Stimulated activated naive CD8-positive, alpha-beta T cell treated with anti-CD3 and anti-CD28 coated beads, Interleukin-15, Interleukin-2, amounts not matched to agents 100 ng/mL and 50 ng/mL, for 24 hours (primary cell): Measurements from ENCODE around the gene BCKDHB.
A peak's percentile ranks its signal among the peaks of the same experiment; 100 is the strongest.
"Not testable (repeated sequence)": the region's sequence is repeated elsewhere in the genome, so short reads cannot be mapped to it uniquely, and the experiment has no call there.

ENCODE experiments used
- H3K27ac Mint-ChIP-seq: one replicate; pipeline ENCODE4 v1.8.0; 2021; ENCODE audit warnings: mild to moderate bottlenecking, mixed read lengths
- H3K27me3 Mint-ChIP-seq: one replicate; pipeline ENCODE4 v1.8.0; 2021; ENCODE audit warnings: mixed read lengths
- H3K36me3 Mint-ChIP-seq: one replicate; pipeline ENCODE4 v1.8.0; 2021; ENCODE audit warnings: low read depth, mixed read lengths
- H3K4me1 Mint-ChIP-seq: one replicate; pipeline ENCODE4 v1.8.0; 2021; ENCODE audit warnings: low read depth, mixed read lengths
- H3K4me3 Mint-ChIP-seq: one replicate; pipeline ENCODE4 v1.8.0; 2021; ENCODE audit warnings: mild to moderate bottlenecking, mixed read lengths
- H3K9me3 Mint-ChIP-seq: one replicate; pipeline ENCODE4 v1.8.0; 2021; ENCODE audit warnings: mixed read lengths

Gene BCKDHB

DNA sequence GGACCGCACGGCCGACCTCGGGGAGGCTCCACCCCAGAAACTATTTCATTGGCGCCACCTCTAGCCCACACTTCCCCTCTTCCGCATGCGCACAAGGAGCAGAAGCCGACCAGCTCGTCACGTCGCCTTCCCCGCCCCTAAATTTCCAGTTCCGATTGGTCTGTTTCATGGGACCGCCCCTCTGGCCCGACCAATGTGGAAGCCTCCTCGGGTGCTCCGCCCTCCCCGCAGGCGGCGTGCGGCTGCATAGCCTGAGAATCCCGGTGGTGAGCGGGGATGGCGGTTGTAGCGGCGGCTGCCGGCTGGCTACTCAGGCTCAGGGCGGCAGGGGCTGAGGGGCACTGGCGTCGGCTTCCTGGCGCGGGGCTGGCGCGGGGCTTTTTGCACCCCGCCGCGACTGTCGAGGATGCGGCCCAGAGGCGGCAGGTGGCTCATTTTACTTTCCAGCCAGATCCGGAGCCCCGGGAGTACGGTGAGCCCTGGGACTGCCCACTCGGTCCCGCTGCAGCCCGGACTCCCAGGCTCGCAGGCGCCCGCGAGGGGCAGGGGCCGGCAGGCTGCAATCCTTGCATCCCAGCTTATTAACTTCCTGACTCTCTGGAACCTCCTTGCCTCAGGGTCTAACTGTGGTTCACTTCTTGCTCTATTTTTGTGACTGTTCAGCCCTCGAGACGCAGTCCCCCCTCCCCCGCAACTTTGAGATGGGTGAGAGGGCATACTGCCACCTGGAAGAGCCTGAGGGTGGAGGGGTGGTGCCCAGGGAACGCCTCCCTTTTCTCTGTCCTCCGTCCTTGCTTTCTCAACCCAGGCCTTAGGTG, at the start of gene BCKDHB:
BCKDHB (plus strand) TSS at position 254 of the 818 bp plus-strand sequence; CDS start at position 277, 23 bp downstream.
- Mint-ChIP-seq H3K9me3 (no peaks in the 10 kb centered on the region), H3K27ac (peak within 1 kb of the TSS; percentile 79), H3K36me3 (no peaks in the 10 kb centered on the region), H3K4me1 (peaks cover 23% of the 10 kb centered on the region), H3K27me3 (peaks cover 17% of the 10 kb centered on the region), H3K4me3 (peak within 1 kb of the TSS; percentile 94)

DNA sequence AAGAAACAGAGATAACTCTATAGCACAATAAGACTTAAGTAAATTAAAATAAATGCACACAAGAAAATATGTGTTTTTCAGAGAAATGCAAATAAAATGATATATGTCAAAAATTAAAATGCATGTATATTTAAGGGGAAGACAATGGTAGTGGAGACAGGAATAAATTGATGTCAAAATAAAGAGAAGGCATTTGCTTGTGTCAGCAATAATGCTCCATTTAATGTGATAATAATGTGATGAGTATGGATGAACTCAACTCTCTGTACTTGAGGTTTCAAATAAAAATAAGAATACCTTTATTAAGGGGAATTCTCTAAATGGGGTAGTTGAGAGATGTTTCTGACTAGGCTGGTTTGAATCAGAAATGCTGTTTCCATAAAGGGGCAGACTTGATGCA, 45.7 kb upstream of the BCKDHB start:
- Mint-ChIP-seq H3K4me1 (no peaks in the 10 kb centered on the region), H3K36me3 (no peaks in the 10 kb centered on the region), H3K27ac (no peak overlapping the region), H3K4me3 (no peak overlapping the region), H3K27me3 (no peaks in the 10 kb centered on the region), H3K9me3 (no peaks in the 10 kb centered on the region)

DNA sequence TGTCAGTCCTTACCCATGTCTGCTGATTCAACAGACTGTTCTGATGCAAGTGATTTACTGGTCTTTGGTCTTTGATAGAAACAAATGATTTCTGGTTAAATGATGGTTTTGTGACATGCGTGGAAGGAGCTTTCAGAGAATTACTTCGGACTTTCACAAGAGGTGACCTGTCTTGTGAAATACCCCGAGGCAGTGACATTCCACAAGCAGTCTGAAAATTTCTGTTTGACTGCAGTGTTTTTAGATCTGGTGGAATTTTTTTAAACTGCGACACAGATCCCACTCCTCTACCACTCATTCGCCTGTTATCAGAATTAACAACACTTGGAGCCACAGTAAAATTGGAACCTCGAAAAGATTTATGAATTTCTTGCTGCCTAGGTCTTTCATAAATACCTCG, 38.3 kb upstream of the BCKDHB start:
- not testable (repeated sequence) for H3K4me3 Mint-ChIP-seq, H3K27ac Mint-ChIP-seq, H3K36me3 Mint-ChIP-seq, H3K4me1 Mint-ChIP-seq, H3K9me3 Mint-ChIP-seq, H3K27me3 Mint-ChIP-seq

DNA sequence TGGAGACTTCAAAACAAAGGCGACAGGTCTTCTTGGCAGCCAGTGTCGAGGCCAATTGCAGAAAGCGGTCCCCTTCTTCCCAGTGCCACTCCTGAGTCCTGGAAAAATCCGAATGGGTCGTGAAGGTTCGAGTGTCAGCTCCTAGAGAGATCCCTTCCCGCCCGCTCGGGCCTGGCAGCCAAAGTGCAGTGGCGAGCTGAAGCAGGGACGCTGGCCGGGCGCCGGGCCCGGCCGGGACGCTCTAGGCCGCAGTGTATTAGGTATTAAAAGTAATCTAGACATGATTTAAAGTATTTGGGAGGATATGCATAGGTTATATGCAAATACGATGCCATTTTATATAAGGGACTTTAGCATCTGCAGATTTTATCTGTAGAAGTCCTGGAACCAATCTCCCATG, 36.0 kb upstream of the BCKDHB start:
- H3K27ac Mint-ChIP-seq, H3K4me3 Mint-ChIP-seq: not testable (repeated sequence)

DNA sequence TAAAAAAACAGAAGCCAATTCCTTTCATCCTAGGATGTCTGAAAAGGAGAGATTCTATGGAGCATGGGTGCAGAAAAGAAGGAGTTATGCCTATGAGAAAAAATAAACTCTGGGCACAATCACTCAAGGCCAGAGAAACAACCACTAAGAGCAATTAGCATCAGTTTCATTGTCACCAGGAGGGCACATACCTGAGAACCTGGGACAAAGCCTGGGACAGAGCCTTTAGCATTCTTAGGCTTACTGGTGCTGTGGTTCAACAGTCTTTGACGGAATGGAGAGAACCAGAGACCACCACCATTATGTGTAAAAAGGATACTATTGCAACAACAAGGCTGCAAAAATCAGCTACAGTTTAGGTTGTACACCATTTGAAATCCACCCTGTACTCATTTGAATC, 29.4 kb upstream of the BCKDHB start:
- Mint-ChIP-seq H3K4me3 (no peak overlapping the region), H3K36me3 (no peaks in the 10 kb centered on the region), H3K9me3 (peaks cover 8% of the 10 kb centered on the region), H3K27ac (no peak overlapping the region), H3K27me3 (peaks cover 9% of the 10 kb centered on the region), H3K4me1 (no peaks in the 10 kb centered on the region)

More for the DNA sequence above, 36.0 kb upstream of the BCKDHB start:
- not testable (repeated sequence) for H3K4me1 Mint-ChIP-seq, H3K27me3 Mint-ChIP-seq, H3K36me3 Mint-ChIP-seq, H3K9me3 Mint-ChIP-seq

DNA sequence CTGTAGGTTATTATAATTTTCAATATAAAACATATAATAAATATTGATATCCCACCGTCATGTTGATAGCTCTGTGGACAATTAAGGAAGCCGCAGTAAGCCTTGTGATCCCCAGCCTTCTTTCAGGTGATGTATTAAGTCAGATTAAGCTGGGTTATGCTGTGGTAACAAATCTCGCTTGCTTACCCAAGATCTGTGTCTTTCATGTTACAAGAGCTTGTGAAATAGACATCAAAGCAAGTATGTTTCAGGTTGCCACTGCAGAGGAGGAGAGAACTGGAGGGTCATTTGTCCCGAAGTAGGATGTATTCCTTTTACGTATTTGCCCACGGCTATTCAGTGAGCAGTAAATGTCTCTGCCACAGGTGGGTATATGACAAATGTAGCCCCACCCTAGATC, 17.8 kb upstream of the BCKDHB start:
- H3K4me1 Mint-ChIP-seq: no peaks in the 10 kb centered on the region
- no peak overlapping the region for H3K4me3 Mint-ChIP-seq
- peaks cover 10% of the 10 kb centered on the region for H3K27me3 Mint-ChIP-seq
- no peaks in the 10 kb centered on the region for H3K9me3 Mint-ChIP-seq
- H3K27ac Mint-ChIP-seq: no peak overlapping the region
- no peaks in the 10 kb centered on the region for H3K36me3 Mint-ChIP-seq

DNA sequence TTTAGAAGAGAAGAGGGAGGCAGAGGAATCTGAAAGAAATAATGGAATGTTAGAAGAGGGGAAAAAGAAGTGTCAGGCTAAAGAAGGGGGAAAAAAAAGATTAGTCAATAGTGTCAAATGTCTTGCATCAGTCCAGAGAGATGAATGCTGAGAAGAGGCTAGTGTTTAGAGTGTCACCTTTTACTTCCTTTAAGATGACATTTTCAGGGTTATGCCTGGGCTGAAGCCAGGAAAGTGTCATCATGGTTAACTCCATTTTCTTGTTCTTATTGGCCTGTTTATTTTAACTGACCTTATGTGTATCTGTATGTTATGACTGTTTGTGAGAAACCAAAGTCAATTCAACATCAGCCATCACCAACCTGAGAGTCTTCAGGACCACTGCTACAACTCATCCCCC, 15.0 kb upstream of the BCKDHB start:
- Mint-ChIP-seq H3K36me3 (no peaks in the 10 kb centered on the region), H3K27me3 (peaks cover 10% of the 10 kb centered on the region), H3K9me3 (no peaks in the 10 kb centered on the region), H3K27ac (no peak overlapping the region), H3K4me3 (no peak overlapping the region), H3K4me1 (no peaks in the 10 kb centered on the region)

DNA sequence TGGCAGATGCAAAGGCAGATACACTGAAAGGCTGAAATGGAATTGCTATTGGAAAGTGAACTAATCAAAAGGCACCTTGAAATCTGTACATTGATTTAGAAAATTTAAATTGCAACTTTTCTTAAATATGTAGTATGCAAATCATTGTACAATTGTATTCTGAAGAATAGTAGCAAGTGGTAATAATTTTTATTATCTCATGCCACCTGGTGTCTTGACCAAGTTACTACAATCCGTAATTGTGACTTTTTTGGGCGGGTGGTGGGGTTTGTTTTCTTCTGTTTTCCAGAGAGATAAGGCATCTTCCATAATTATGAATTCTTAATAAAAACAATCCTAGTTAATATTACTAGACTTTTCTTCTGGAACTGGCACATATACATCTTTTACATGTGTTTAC, 12.5 kb upstream of the BCKDHB start:
- Mint-ChIP-seq H3K9me3 (no peaks in the 10 kb centered on the region), H3K4me1 (no peaks in the 10 kb centered on the region), H3K27ac (no peak overlapping the region), H3K36me3 (no peaks in the 10 kb centered on the region), H3K27me3 (peaks cover 10% of the 10 kb centered on the region), H3K4me3 (no peak overlapping the region)

DNA sequence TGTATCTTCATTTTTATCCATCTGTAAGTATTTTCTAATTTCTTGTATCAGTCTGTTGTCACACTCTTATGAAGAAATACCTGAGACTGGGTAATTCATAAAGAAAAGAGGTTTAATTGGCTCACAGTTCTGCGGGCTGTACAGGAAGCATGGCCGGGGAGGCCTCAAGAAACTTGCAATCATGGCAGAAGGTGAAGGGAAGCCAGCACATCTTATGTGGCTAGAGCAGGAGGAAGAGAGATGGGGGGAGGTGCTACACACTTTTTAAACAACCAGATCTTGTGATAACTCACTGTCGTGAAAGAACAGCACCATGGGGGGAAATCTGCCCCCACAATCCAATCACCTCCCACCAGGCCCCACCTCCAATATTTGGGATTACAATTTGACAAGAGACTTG, 10.9 kb upstream of the BCKDHB start:
- Mint-ChIP-seq H3K4me1 (no peaks in the 10 kb centered on the region), H3K9me3 (no peaks in the 10 kb centered on the region), H3K27me3 (peaks cover under 1% of the 10 kb centered on the region), H3K4me3 (no peak overlapping the region), H3K27ac (no peak overlapping the region), H3K36me3 (no peaks in the 10 kb centered on the region)

DNA sequence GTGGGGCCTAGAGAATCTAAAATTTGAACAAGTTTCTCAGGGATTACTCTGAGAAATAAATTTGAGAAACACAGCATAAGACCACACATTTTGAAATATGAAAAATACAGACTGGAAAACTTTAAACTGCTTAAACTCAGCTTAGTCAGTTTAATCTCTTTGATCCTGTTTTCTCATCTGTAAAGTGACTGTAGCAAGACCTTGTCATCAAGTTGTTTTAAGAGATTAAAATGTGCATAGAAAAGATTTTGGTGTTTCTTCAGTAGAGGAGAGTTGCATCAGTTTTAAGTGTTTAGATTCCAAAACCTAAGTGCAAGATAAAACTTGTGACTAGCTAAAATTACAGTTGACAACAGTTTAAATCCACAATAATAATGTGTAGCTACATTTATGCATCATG, 8.1 kb upstream of the BCKDHB start:
- no peak overlapping the region for H3K4me3 Mint-ChIP-seq
- H3K4me1 Mint-ChIP-seq: no peaks in the 10 kb centered on the region
- H3K9me3 Mint-ChIP-seq: no peaks in the 10 kb centered on the region
- H3K36me3 Mint-ChIP-seq: no peaks in the 10 kb centered on the region
- no peaks in the 10 kb centered on the region for H3K27me3 Mint-ChIP-seq
- H3K27ac Mint-ChIP-seq: no peak overlapping the region

DNA sequence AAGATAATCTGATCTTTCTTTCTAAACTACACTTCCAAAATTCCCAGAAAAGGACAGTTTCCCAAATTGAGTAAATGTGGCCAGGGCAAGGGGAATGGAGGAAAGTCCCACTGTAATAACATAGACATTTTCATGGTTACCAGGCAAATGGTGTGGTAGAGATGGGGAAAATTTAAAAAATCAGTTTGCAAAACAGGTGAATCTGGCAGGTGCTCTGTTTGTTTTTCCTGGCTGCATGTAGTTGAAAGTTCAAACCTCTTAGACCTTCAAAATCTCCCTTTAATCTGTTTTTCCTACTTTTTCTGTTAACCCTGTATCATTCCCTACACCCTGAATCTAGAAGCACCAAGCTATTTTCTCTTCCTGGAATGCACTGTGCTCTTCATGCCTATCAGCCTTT, 2.0 kb upstream of the BCKDHB start:
- no peak overlapping the region for H3K27ac Mint-ChIP-seq
- no peak overlapping the region for H3K4me3 Mint-ChIP-seq
- H3K27me3 Mint-ChIP-seq: peaks cover 17% of the 10 kb centered on the region
- H3K9me3 Mint-ChIP-seq: no peaks in the 10 kb centered on the region
- H3K4me1 Mint-ChIP-seq: peaks cover 23% of the 10 kb centered on the region
- no peaks in the 10 kb centered on the region for H3K36me3 Mint-ChIP-seq

DNA sequence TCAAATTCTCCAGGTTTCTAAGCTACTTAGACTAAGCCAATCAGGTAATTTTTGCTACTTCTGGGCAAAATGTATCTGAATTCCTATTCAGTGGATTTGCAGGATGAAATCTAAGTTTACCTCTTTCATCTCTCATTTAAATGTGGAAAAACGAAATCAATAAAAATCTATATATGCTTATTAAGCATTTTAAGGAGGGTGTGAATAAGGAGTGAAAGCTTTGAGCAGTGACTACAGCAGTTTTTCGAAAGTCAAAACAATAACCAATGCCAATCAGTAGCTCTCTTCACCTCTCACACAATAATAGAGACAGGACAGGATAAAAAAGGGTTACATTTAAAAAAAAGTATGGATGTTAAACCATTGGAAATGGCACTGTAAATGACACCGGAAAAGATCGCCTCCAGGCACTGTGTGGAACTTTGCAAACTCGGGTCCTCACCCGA, 476 bp upstream of the BCKDHB start:
- Mint-ChIP-seq H3K4me3 (peak overlapping the region; percentile 94), H3K27ac (peak overlapping the region; percentile 75), H3K9me3 (no peaks in the 10 kb centered on the region), H3K4me1 (peaks cover 23% of the 10 kb centered on the region), H3K27me3 (peaks cover 17% of the 10 kb centered on the region), H3K36me3 (no peaks in the 10 kb centered on the region)

DNA sequence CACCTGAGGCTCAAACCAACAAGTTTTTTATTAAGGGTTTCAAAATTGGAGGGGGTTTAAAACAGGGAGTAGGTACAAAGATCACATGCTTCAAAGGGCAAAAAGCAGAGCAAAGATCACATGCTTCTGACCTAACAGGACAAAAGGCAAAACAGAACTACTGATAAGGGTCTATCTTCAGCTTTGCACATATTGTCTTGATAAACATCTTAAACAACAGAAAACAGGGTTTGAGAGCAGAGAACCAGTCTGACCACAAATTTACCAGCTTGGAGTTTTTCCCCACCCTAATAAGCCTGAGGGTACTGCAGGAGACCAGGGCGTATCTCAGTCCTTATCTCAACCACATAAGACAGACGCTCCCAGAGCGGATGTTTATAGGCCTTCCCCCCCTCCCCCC, 16.1 kb downstream of the BCKDHB start:
- peaks cover 42% of the 10 kb centered on the region for H3K36me3 Mint-ChIP-seq
- H3K27me3 Mint-ChIP-seq, H3K4me3 Mint-ChIP-seq, H3K27ac Mint-ChIP-seq, H3K9me3 Mint-ChIP-seq, H3K4me1 Mint-ChIP-seq: not testable (repeated sequence)

DNA sequence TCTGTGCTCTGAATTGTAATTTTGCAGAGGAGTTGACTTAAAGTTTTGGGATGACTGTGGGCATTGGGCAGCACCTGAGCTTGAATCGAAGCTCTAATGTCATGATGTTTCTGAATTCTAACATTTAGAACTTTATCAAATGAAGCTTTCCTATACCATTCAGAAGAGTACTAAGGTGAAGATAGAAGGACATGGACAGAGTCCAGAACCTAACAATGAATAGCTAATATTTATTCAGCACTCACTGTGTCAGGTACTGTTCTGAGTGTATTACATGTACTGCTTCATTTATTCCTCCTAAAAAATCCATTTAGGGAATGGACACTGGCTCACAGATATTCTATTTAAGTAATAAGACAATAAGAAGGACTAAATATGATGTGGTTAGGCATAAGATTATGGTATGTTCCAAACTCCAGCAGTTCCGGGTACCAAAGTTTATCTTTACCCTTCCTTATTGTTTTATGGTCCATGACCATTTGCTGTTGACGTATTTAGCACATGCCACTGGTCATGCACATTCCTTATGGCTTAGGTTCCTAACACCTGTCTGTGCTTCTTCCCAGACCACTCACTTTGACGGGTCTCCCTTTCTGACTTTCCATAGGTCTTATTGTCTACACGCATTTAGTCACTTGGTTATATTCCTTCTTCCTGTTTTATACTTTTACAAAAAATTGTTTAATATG, 20.3 kb downstream of the BCKDHB start:
- Mint-ChIP-seq H3K9me3 (no peaks in the 10 kb centered on the region), H3K36me3 (peaks cover 25% of the 10 kb centered on the region), H3K4me3 (no peak overlapping the region), H3K4me1 (no peaks in the 10 kb centered on the region), H3K27me3 (no peaks in the 10 kb centered on the region), H3K27ac (no peak overlapping the region)

DNA sequence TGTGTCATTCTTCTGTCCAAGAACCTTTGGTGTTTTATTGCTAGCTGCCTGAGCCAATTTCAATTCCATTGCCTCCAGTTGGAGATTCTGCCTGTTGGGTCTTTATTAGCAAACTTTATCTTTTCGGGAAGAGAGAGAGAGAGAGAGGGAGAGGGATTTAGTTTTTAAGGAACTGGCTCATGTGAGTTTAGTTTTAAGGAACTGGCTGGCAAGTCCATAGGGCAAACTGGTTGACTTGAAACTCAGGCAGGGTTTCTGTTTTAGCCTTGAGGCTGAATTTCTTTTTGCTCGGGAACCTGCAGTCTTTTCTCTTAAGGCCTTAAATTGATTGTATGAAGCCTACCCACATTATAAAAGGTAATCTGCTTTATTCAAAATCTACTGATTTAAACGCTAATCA, 23.0 kb downstream of the BCKDHB start:
- Mint-ChIP-seq H3K36me3 (peaks cover 31% of the 10 kb centered on the region), H3K27me3 (no peaks in the 10 kb centered on the region), H3K4me3 (no peak overlapping the region), H3K27ac (no peak overlapping the region), H3K4me1 (no peaks in the 10 kb centered on the region), H3K9me3 (no peaks in the 10 kb centered on the region)

DNA sequence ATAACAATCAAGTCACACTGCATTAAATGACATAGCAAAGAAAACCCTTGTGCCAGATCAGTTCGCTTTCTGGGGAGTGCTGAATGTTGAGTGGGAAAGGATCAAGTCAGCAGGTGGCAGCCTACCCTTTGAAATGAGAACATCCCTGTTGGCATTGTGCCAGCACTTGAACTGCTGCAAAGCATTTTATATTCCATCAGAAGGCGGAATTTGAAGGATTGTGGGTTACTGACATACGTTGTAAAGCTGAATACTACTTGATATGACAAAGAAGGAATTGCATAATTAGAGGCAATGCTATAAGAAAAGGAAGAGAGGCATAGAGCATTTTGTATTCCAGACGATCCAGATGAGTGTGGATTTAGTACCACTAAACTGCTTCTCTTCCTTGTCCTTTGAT, 26.5 kb downstream of the BCKDHB start:
- H3K36me3 Mint-ChIP-seq: peaks cover 39% of the 10 kb centered on the region
- no peaks in the 10 kb centered on the region for H3K9me3 Mint-ChIP-seq
- H3K4me3 Mint-ChIP-seq: no peak overlapping the region
- no peak overlapping the region for H3K27ac Mint-ChIP-seq
- H3K4me1 Mint-ChIP-seq: no peaks in the 10 kb centered on the region
- no peaks in the 10 kb centered on the region for H3K27me3 Mint-ChIP-seq
